OCI-LY1 (cell line): ENCODE measurements around the gene CACNA1E.

Experiments used
- CTCF ChIP-seq: fragments of 200-600 bp; sonication (generic), shearing (Covaris generic); IDR thresholded peaks from 2 replicates; pipeline ENCODE4 v1.5.1; 2017; ENCODE audit warnings: mild to moderate bottlenecking, antibody characterized with exemption, low read length, moderate library complexity, mixed read lengths
- EZH2 ChIP-seq: fragments of 200-600 bp; sonication (generic), shearing (Covaris generic); IDR thresholded peaks from 2 replicates; pipeline ENCODE4 v1.8.0; 2017; ENCODE audit warnings: borderline replicate concordance, mixed run types, mild to moderate bottlenecking, antibody characterized with exemption, low read length, moderate library complexity, mixed read lengths

GRCh38 chr1:181554465-181554864, 71.1 kb downstream of the CACNA1E start:
- TF ChIP-seq CTCF (no peak), EZH2 (no peak)
